CD4-positive, alpha-beta T cell (primary cell): ENCODE measurements around the gene PIAS1. TPM values are rescaled to one million over a fixed set of nuclear protein-coding genes. Genes with fewer than 3 reads are reported as not detected.

ENCODE experiments used
- ATAC-seq: fragments of 200-7000 bp; cut with Tn5 transposase; one replicate; pipeline ENCODE4 v1.10.0; 2022; ENCODE audit warnings: mild to moderate bottlenecking; ENCODE audit not compliant: poor library complexity
- CTCF ChIA-PET: fragments of 350-600 bp; sonication (Branson Sonifier 250); formaldehyde crosslinking; loops from one replicate; lab custom pipeline; 2021; ENCODE audit warnings: antibody characterized with exemption, inconsistent platforms; lab: Charles Lee
- POLR2A ChIA-PET: fragments of 350-600 bp; sonication (Branson Sonifier 250); formaldehyde crosslinking; loops from one replicate; lab custom pipeline; 2021; ENCODE audit warnings: antibody characterized with exemption, inconsistent platforms; lab: Charles Lee
- DNase-seq, 14 experiments: peaks; one replicate each; pipeline ENCODE4 v3.0.0-alpha.2; 2013 to 2020; ENCODE audit warnings: mixed read lengths in 2 of 14
- H3K27ac ChIP-seq, 2 donors: one replicate each; pipeline versions ENCODE4 v1.5.1 to v1.7.0; 2013; ENCODE audit warnings: low read length in 2 of 2, low read depth in 1 of 2, mild to moderate bottlenecking in 1 of 2
- H3K27me3 ChIP-seq, 2 experiments: 1 replicate in 1 of 2; 2 replicates in 1 of 2; pipeline versions ENCODE4 v1.6.1 to v1.7.0; 2013; ENCODE audit warnings: low read length in 2 of 2, control low read depth in 1 of 2, mild to moderate bottlenecking in 1 of 2, moderate library complexity in 1 of 2; ENCODE audit not compliant: insufficient read depth in 2 of 2, control insufficient read depth in 1 of 2
- H3K36me3 ChIP-seq: one replicate; pipeline ENCODE4 v1.6.1; 2013; ENCODE audit warnings: low read length, control low read depth; ENCODE audit not compliant: insufficient read depth
- H3K4me1 ChIP-seq: one replicate; pipeline ENCODE4 v1.6.1; 2013; ENCODE audit warnings: low read length, control low read depth; ENCODE audit not compliant: insufficient read depth
- H3K4me3 ChIP-seq: one replicate; pipeline ENCODE4 v1.5.1; 2013; ENCODE audit warnings: mild to moderate bottlenecking, low read length, moderate library complexity
- H3K9me3 ChIP-seq, 2 experiments: 1 replicate in 1 of 2; 2 replicates in 1 of 2; pipeline versions ENCODE4 v1.6.1 to v1.7.0; 2013; ENCODE audit warnings: low read length in 2 of 2, mild to moderate bottlenecking in 2 of 2, control low read depth in 1 of 2, moderate library complexity in 1 of 2; ENCODE audit not compliant: control insufficient read depth in 1 of 2, insufficient read depth in 1 of 2
- H3K27ac Mint-ChIP-seq: one replicate; pipeline ENCODE4 v1.8.0; 2020; ENCODE audit warnings: mixed read lengths
- H3K27me3 Mint-ChIP-seq: one replicate; pipeline ENCODE4 v1.8.0; 2021; ENCODE audit warnings: mixed read lengths
- H3K36me3 Mint-ChIP-seq: one replicate; pipeline ENCODE4 v1.8.0; 2021; ENCODE audit warnings: low read depth, mixed read lengths
- H3K4me1 Mint-ChIP-seq: one replicate; pipeline ENCODE4 v1.8.0; 2021; ENCODE audit warnings: low read depth, mixed read lengths
- H3K4me3 Mint-ChIP-seq: one replicate; pipeline ENCODE4 v1.8.0; 2020; ENCODE audit warnings: mild to moderate bottlenecking, mixed read lengths
- H3K9me3 Mint-ChIP-seq: one replicate; pipeline ENCODE4 v1.8.0; 2020; ENCODE audit warnings: mixed read lengths
- CTCF ChIP-seq: fragments of 200-600 bp; IDR thresholded peaks from one replicate; pipeline ENCODE4 v1.8.0; 2022; ENCODE audit warnings: antibody characterized with exemption, mild to moderate bottlenecking
- intact Hi-C, 2 experiments: fragments of 100-400 bp; cut with DNase I in 1 of 2; cut with micrococcal nuclease in 1 of 2; formaldehyde crosslinking; loops; one replicate each; pipeline versions ENCODE4 v1.15.1 to v1.9.0; 2023 to 2025; cut with DNase I, micrococcal nuclease
- total RNA-seq, 174 experiments: library from RNA in 2 of 174; stranded (reverse) in 2 of 174; gene quantifications; one replicate each; pipeline ENCODE4 v1.2.3 and lab custom pipeline; 2021 to 2026

PIAS1 gene
- total RNA-seq, 2 experiments from 2014 or later: 73.1 to 74.8 TPM

- Histone ChIP-seq H3K9me3 (no peaks in the 10 kb centered on the region), H3K27ac (no peak overlapping the region), H3K4me1 (peaks cover 3% of the 10 kb centered on the region), H3K36me3 (no peaks in the 10 kb centered on the region), H3K4me3 (peak overlapping the region; percentile 18), H3K27me3 (no peaks in the 10 kb centered on the region)
- TF ChIP-seq CTCF: no peak
- no peak for DNase-seq
- Mint-ChIP-seq H3K27me3 (no peaks in the 10 kb centered on the region), H3K36me3 (peaks cover 26% of the 10 kb centered on the region), H3K4me1 (peaks cover 84% of the 10 kb centered on the region), H3K9me3 (peaks cover 3% of the 10 kb centered on the region), H3K4me3 (peak overlapping the region; percentile 71), H3K27ac (peak overlapping the region; percentile 3)
- intact Hi-C loops: loop anchor here (5.0 kb wide), 2 partner anchors 38 to 58 kb away; no protein-coding TSS in a partner anchor
- POLR2A ChIA-PET: interaction anchor here (0.6 to 4.3 kb wide), 2 partner anchors 59 to 232 kb away, joined by 3 to 32 read pairs; partner anchors contain the start of gene PIAS1
- CTCF ChIA-PET: no interaction called here
- no peak for ATAC-seq
Measured at GRCh38 chr15:68114840-68115239, 60.7 kb downstream of the PIAS1 start.

DNA sequence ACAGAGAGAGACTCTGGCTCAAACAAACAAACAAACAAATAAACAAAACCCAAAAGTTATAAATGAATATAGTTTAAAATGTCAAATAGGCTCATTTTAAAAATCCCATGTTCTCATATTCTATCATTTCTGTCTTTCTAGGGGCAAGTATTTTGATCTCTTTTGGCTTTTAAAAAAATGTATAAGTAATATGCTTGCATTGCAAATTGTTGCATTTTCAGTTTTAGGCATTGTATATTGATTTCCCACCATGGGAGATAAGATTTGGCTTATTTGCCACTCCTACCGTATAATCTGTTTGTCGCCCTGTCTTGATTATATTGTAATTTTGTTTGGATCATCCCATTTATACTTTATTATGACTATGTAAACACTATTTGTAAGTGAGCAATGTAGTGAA, 70.6 kb downstream of the PIAS1 start:
- DNase-seq: no peak
- no peak overlapping the region for H3K4me3 ChIP-seq
- no peaks in the 10 kb centered on the region for H3K27me3 Mint-ChIP-seq
- H3K4me3 Mint-ChIP-seq: no peak overlapping the region
- peaks cover 3% of the 10 kb centered on the region for H3K36me3 ChIP-seq
- no peaks in the 10 kb centered on the region for H3K27me3 ChIP-seq
- no peak for ATAC-seq
- H3K36me3 Mint-ChIP-seq: peaks cover 75% of the 10 kb centered on the region
- POLR2A ChIA-PET: no interaction called here
- TF ChIP-seq CTCF: no peak
- peaks cover 3% of the 10 kb centered on the region for H3K9me3 Mint-ChIP-seq
- H3K4me1 ChIP-seq: peaks cover 5% of the 10 kb centered on the region
- peaks cover 0 to 4% of the 10 kb centered on the region in 2 experiments for H3K9me3 ChIP-seq
- intact Hi-C loops: no loop called here
- peaks cover 46% of the 10 kb centered on the region for H3K4me1 Mint-ChIP-seq
- CTCF ChIA-PET: no interaction called here
- no peak overlapping the region for H3K27ac Mint-ChIP-seq
- H3K27ac ChIP-seq: no peak overlapping the region

- no peak for ATAC-seq
- Mint-ChIP-seq H3K27me3 (no peaks in the 10 kb centered on the region), H3K4me1 (peaks cover 33% of the 10 kb centered on the region), H3K9me3 (no peaks in the 10 kb centered on the region), H3K4me3 (no peak overlapping the region), H3K36me3 (peaks cover 61% of the 10 kb centered on the region), H3K27ac (no peak overlapping the region)
- Histone ChIP-seq H3K4me1 (peaks cover 5% of the 10 kb centered on the region), H3K36me3 (peaks cover 3% of the 10 kb centered on the region), H3K27ac (no peak overlapping the region), H3K9me3 (no peaks in the 10 kb centered on the region), H3K4me3 (no peak overlapping the region), H3K27me3 (no peaks in the 10 kb centered on the region)
- DNase-seq: no peak
- intact Hi-C loops: no loop called here
- ChIA-PET POLR2A (interaction anchor here (0.7 to 1.2 kb wide), 2 partner anchors 13 to 73 kb away, joined by 3 read pairs; partner anchors contain the start of gene PIAS1), CTCF (no interaction called here)
- TF ChIP-seq CTCF: no peak
Measured at GRCh38 chr15:68126396-68126795, 72.3 kb downstream of the PIAS1 start.
